VCaP (cell line): Measurements from ENCODE around the gene PACSIN2.
A peak's percentile ranks its signal among the peaks of the same experiment; 100 is the strongest.

Source experiments
- H3K27ac ChIP-seq: fragments of 450-650 bp; 2 replicates; pipeline ENCODE4 v1.5.1; 2017
- TF ChIP-seq, protein P1 (sequence below): fragments of 450-650 bp; conservative IDR thresholded peaks from 2 replicates; pipeline ENCODE4 v1.5.1; 2017; ENCODE audit warnings: mild to moderate bottlenecking, moderate library complexity

Gene PACSIN2

DNA sequence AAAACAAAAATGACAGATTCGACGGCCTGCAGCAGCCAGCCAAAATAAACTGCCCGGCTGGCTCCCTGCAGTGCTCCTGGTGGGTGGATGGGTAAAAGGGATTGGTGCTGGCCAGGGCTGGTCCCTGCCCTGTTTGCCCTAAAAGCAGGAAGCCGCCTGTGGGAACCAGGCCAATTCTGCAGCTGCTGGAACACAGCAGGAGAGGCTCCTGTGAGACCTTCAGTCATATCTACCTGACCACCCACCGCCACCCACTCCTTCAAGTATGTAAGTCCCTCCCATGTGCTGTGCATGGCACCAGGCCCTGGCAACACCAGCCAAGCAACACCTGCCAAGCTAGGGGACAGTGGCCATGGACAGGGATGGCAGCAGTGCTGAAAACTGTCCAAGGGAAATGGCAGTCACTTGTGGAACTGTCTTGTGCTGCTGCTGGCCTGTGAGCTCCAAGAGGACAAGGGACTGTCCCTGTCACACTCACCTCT lies 109.2 kb downstream of the PACSIN2 start:
- TF ChIP-seq, protein P1, sequence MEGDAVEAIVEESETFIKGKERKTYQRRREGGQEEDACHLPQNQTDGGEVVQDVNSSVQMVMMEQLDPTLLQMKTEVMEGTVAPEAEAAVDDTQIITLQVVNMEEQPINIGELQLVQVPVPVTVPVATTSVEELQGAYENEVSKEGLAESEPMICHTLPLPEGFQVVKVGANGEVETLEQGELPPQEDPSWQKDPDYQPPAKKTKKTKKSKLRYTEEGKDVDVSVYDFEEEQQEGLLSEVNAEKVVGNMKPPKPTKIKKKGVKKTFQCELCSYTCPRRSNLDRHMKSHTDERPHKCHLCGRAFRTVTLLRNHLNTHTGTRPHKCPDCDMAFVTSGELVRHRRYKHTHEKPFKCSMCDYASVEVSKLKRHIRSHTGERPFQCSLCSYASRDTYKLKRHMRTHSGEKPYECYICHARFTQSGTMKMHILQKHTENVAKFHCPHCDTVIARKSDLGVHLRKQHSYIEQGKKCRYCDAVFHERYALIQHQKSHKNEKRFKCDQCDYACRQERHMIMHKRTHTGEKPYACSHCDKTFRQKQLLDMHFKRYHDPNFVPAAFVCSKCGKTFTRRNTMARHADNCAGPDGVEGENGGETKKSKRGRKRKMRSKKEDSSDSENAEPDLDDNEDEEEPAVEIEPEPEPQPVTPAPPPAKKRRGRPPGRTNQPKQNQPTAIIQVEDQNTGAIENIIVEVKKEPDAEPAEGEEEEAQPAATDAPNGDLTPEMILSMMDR: 0 out of 2 replicates have a peak, but pooled peaks have one; percentile 9
- H3K27ac ChIP-seq: peak overlapping the region; percentile 86

DNA sequence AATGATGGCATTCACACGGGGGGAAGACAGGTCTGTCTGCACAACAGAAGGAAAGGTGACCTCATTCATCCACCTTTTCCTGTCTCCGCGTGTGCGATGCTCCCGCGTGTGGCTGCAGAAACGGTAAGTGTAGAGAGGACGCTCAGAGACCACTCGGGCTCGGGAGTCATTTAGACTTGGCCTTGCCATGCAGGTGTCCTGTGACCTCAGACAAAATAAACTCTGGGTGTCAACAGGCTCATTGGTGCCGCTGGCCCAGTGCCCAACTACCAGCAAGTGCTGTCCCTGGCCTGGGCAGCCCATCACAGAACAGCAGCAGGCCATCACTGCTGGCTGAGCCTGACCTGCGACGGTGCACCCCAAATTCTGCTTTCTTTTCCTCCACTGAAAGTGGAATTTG lies 109.7 kb downstream of the PACSIN2 start:
- H3K27ac ChIP-seq: peak overlapping the region; percentile 86

DNA sequence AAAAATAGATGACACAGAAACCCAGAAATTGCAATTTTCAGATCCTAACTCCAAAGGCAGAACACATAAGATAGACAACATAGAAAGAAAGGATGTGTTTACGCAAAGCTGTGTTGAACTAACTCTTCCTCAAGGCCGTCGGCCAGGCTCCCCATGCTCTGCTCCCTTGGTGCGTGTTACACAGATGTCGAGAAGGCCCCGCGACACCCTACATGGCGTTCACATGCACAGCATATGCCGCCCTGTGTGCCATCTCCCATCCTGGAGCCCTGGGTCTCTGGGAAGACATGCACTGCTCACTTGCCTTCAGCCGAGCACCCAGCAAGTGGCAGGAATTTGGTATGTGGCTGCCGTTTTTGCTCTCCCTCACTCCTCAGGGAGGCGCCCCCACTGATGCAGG lies 110.9 kb downstream of the PACSIN2 start:
- peak overlapping the region; percentile 86 for H3K27ac ChIP-seq
- TF ChIP-seq, protein P1: no peak

More for the DNA sequence above, 109.7 kb downstream of the PACSIN2 start:
- TF ChIP-seq, protein P1: no peak

DNA sequence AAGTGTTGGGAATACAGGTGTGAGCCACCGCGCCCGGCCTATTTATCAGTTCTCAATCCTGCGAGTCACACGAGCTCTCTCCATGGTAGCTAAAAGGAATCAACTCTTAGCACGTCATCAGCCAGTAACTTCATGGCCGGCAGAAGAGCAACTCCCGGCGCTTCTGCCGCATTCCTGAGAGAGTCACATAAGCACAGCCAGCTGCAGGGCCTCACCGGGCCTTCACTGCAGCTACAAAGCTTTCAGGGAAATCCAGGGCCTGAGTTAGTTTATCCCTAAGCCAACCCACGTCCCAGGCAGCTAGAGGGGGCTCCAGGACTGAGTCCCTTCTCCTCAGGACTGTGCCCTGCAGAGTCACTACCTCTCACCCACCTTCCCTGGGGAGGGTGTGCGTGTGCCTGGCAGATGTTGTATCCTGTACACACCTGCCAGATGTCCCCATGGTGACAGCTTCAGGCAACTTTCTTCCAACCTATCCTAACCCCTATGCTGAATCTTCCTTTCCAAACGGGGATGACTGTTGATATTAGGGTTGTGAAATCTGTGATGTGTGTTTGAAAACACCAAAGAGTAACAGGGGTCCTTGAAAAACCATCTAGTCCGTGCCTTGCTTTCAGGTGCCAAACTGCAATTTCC lies 112.0 kb downstream of the PACSIN2 start:
- TF ChIP-seq, protein P1: no peak
- peak overlapping the region; percentile 86 for H3K27ac ChIP-seq

DNA sequence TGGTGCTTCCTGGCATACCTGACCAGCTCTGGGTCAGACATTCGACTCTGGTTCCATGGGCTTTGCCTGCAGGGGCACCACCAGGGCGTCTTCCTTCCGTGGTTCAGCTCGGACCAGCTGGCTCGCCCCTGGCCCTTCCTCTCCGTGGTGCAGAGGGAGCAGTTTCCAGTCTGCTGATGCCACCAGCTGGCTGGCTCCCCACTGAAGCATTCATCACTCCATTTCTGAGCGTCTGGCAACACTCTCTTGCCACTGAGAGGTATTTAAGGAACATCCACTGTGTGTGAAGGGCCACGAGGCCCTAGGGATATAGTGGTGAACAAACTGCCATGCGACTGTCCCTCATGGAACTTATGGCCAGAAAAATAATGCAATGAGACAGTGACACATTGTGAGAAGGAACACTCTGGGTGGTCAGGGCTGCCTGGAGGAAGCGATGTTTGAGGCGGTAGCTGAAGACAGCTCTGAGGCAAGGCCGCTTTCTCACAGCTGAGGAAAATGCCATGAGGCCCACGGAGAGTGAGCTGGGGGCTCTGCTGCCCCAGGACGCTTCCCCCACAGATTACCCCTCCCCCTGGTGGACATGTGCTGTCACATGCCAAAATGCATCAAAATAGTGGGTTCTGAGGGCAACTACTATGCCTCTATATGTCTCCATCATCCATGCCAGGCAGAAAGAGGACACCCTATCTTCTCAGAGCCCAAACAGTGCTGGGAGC lies 113.0 kb downstream of the PACSIN2 start:
- H3K27ac ChIP-seq: no peak overlapping the region
- TF ChIP-seq, protein P1: peak; percentile 37

DNA sequence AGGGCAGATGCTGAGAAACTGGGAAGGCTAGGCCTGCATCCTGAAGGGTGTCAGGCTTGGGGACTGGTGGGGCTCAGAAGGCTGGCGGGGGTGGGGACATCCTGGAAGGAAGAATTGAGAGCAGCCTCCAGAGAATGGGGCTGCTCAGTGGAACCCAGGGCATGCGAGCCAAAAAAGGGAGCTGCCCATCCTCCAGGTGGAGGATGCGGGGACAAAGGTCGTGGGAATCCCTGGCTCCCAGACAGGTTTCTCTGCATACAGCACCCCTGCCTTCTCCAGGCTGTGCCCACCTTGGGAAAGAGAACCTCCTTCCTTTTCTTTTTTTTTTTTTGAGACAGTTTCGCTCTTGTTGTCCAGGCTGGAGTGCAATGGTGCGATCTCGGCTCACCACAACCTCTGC lies 117.0 kb downstream of the PACSIN2 start:
- TF ChIP-seq, protein P1: no peak
- H3K27ac ChIP-seq: no peak overlapping the region

DNA sequence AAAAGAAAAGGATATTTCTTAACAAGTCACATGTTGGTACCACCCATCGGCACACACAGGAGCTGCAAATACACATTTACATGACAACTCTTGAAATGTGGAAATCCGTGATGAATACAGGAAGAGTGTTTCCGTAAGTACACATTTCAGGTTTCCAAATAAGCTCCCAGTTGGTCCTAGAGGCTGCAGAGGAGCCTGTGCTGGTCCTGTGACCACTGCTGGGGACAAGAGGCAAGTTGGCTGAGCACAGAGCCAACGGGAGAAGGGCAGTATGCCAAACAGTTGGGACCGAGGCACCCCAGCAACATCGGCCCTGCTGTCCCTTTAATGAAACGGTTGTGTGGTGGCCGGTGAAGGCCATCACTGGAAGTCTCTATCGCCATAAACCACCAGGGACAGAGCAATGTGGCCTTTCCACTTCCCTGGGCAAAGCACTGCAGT lies 119.4 kb downstream of the PACSIN2 start:
- H3K27ac ChIP-seq: no peak overlapping the region
- TF ChIP-seq, protein P1: no peak
